HG03571 (cell line): Measurements from ENCODE around the gene GPHN.

Source experiments
- ATAC-seq: cut with Tn5 transposase; IDR thresholded peaks from one replicate; pipeline ENCODE4 v1.9.1; 2021; ENCODE audit not compliant: unreplicated experiment

GPHN gene

GRCh38 chr14:66916421-66916820 lies 408.5 kb downstream of the GPHN start:
- no peak for ATAC-seq

- no peak for ATAC-seq
Measured at GRCh38 chr14:66918527-66918926, 410.6 kb downstream of the GPHN start.

- ATAC-seq, result no peak
Measured at GRCh38 chr14:66920196-66920595, 412.2 kb downstream of the GPHN start.

GRCh38 chr14:66923251-66923650 lies 415.3 kb downstream of the GPHN start:
- ATAC-seq, result no peak

GRCh38 chr14:66939409-66939808 lies 431.5 kb downstream of the GPHN start:
- no peak for ATAC-seq

- no peak for ATAC-seq
Measured at GRCh38 chr14:66944872-66945271, 436.9 kb downstream of the GPHN start.

- ATAC-seq, result no peak
Measured at GRCh38 chr14:66955159-66955558, 447.2 kb downstream of the GPHN start.

- ATAC-seq, result no peak
Measured at GRCh38 chr14:66959437-66960050, 451.6 kb downstream of the GPHN start.

GRCh38 chr14:66965831-66966230 lies 457.9 kb downstream of the GPHN start:
- ATAC-seq, result no peak

GRCh38 chr14:66972469-66972868 lies 464.5 kb downstream of the GPHN start:
- no peak for ATAC-seq

GRCh38 chr14:66974397-66975025 lies 466.6 kb downstream of the GPHN start:
- no peak for ATAC-seq

- no peak for ATAC-seq
Measured at GRCh38 chr14:66975251-66975650, 467.3 kb downstream of the GPHN start.

GRCh38 chr14:66979101-66979974 lies 471.4 kb downstream of the GPHN start:
- no peak for ATAC-seq

GRCh38 chr14:66982247-66982646 lies 474.3 kb downstream of the GPHN start:
- ATAC-seq, result no peak

GRCh38 chr14:66992776-66993175 lies 484.8 kb downstream of the GPHN start:
- ATAC-seq, result no peak

- ATAC-seq, result no peak
Measured at GRCh38 chr14:66993512-66993911, 485.6 kb downstream of the GPHN start.

- no peak for ATAC-seq
Measured at GRCh38 chr14:66998013-66998412, 490.1 kb downstream of the GPHN start.

GRCh38 chr14:66999978-67000377 lies 492.0 kb downstream of the GPHN start:
- ATAC-seq, result no peak

- no peak for ATAC-seq
Measured at GRCh38 chr14:67002994-67003753, 495.2 kb downstream of the GPHN start.

GRCh38 chr14:67004521-67004920 lies 496.6 kb downstream of the GPHN start:
- ATAC-seq, result no peak

- ATAC-seq, result no peak
Measured at GRCh38 chr14:67010602-67011001, 502.7 kb downstream of the GPHN start.
